T-helper 9 cell (primary cell): ENCODE results near the gene EPDR1.
"Not testable (repeated sequence)": the region's sequence is repeated elsewhere in the genome, so short reads cannot be mapped to it uniquely, and the experiment has no call there.

Source experiments
- DNase-seq: peaks from one replicate; pipeline ENCODE4 v3.0.0-alpha.2; 2020

EPDR1 gene

DNA sequence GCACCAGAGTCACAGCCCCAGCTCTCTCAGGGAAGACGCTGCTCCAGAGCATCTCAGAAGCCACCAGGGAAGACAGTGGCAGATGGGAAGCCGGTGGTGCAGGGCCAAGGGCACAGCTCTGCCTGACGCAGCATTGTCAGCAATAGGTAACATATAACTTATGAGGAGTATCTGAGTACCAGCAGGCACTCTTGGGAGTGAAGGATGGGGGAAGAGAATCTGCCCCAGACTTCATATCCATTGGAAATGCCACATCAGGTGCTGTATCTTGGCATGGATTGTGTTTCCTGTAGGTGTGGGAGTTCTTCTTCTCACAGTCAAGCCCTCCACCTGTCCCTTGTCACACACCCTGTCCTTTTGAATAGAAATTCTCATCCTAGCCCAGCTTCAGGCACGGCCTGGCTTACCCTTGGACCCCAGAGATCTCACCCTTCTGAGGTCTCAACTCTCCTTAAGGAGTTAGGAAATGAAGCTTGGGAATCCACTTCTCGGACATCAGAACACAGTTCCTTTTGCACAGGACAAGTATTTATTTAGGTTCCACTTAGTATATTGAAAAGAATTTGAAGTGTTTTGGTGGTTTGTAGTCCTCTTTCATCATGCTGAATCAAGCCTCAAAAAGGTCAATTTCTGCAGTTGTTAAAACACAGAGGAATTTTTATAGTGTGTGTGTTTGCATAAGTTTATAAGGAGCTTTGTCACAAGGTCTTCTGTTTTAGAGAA lies 9.9 kb downstream of the EPDR1 start:
- no peak for DNase-seq

GRCh38 chr7:37932543-37932942 lies 12.1 kb downstream of the EPDR1 start:
- no peak for DNase-seq

DNA sequence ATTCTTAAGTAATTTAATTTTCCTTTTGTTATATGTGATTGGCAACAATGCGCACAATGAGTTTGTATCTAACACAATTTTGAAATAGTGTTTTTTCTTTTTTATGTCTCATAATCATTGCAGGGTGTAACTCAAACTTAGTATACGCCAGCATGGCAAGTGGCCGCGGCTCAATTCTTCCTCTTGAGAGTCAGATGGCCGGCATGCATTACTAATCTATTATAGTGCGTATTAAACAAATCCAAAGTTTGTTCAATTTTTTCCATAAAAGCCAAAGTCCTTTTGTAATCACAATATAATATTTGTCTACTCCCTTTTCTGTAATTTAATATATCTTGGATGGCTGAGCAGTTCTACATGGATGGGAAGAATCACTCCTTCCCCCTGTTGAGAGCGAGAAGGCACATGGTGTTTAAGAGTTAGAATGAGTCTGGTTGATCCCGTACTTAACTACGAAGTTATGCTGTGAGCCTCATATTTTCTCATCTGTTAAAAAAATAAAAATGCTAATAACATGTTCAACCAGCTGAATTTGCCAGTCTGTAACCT lies 12.7 kb downstream of the EPDR1 start:
- no peak for DNase-seq

DNA sequence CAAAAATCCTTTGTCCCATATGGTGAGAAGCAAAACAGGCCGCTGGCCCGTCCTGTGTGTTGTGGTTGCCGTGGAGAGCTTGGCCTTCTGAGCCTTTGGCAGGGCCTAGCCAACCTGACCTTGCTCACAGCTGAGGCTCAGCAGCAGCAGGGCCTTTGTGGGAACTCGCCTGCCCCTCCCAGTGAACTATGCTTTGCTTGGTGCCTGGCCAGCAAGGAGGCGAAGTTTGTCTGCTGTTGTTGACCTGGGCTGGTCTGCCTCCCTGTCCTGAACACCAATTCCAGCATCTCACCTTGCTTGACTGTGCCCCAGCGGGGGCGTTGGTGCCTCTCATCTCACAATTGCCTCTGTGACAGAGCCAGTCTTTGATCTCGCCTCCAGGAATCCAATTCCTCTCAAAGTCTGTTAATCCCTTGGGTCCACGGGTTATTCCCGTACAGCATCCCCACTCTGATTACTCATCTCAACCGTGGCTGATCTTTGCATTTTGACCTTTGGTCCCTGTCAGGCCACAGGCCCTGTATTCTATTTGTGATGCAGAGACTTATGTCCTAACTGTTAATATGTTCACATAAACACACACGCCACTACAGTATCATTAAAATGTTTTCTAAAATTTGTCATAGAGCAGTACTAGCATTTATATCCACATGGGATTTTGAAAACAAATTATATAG lies 22.6 kb downstream of the EPDR1 start:
- no peak for DNase-seq

DNA sequence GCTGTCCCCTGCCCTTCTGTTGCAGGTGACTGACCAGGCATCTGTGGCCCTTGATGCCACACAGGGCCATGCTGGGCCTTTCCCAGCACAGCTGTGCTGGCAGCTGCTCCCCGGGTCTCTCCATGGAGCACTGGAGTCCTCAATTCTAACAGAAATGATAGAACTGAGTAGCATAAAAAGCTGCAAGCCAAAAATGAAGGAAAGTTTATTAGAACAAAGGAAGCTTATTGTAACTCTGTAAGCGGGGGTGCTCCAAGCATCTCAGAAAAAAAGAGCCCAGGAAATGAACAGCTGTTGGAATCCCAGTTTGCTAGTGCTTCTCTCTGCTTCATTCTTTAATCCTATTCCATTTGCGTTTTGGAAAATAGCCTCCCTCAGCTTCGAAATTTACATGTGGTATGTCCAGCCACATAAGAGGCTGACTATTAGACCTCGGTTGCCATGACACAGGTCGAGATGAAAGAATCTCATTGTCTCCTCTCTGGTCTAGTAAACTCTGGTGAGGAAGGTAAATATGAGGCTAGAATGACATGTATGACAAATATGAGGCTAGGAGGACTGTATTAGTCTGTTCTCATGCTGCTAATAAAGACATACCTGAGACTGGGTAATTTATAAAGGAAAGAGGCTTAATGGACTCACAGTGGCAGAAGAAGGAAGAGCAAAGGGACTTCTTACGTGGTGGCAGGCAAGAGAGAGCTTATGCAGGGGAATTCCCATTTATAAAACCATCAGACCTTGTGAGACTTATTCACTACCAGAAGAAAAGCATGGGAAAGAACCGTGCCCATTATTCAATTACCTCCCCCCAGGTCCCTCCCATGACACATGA lies 23.7 kb downstream of the EPDR1 start:
- no peak for DNase-seq

- no peak for DNase-seq
These were observed 24.3 kb downstream of the EPDR1 start for GRCh38 chr7:37944737-37945054.

GRCh38 chr7:37945336-37945735 lies 24.9 kb downstream of the EPDR1 start:
- DNase-seq: no peak

DNA sequence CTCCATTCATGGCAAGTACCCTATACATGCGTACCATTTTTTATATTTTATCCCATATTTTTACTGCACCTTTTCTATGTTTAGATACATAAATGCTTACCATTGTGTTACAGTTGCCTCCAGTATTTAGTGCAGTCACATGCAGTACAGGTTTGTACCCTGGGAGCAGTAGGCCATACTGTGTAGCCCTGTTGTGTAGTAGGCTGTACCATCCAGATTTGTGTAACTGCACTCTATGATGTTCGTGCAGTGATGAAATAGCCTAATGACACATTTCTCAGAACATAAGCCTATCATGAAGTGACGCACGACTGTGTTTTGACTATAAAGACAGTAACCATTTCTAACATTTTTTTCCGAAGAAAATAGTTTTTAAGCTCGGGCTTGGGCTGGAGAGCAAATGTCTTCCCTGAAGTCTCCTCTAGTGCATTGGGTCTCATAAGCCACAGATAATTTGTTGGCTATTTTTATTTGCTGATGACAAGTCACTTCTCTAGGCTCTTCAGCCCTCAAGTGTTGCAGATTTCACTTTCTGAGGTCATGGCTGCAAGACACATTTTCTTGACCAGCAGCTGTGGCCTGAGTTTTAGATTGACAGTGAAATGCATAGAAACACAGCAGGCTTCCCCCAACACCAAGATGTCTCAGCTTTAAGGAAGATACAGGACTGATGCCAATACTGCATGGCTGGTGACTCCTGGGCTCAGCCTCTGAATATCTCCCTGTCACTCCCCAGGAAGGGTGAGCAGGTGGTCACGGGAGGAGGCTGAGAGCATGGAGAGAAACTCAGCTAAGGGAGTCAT lies 26.9 kb downstream of the EPDR1 start:
- DNase-seq: no peak

- DNase-seq: no peak
These were observed 27.4 kb downstream of the EPDR1 start for GRCh38 chr7:37947941-37948210.

DNA sequence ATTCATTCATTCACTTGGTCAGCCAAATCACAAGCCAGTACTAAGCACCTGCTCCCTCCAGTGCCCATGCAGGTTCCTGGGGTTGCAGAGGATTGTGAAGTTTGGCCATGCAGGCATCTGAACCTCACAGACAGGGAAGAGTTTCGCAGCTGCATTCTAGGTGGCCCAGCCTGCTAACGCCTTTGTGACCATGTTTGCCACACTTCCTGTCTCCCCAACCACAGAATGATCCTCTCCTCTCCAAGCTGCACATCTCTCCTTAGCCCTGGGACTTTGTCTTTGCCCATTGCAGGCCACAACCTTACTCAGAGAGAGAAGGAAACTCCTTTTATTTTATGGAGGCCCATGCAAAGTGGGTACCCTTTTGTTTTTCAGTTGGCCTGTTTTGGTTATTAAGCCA lies 31.8 kb downstream of the EPDR1 start:
- DNase-seq: no peak

- DNase-seq: not testable (repeated sequence)
These were observed 33.8 kb downstream of the EPDR1 start for GRCh38 chr7:37954217-37954616.

DNA sequence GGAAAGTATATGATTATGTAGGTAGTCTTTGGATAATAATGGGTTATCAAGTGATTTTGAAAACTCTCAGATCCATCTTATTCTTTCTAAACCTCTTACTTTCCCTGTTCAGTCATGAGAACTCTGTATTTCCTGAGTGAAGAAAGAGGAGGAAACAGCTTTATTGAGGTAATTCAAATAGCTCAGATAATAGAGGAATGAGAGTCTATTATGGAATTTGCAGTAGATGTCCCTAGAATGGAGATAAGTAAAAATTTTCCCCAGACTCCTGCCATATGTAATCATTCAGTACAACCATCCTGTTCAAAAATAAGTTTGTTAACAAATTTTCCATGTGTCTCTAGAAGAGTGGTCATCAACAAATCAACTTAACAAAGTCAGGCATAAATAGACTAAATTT lies 36.4 kb downstream of the EPDR1 start:
- DNase-seq: no peak

DNA sequence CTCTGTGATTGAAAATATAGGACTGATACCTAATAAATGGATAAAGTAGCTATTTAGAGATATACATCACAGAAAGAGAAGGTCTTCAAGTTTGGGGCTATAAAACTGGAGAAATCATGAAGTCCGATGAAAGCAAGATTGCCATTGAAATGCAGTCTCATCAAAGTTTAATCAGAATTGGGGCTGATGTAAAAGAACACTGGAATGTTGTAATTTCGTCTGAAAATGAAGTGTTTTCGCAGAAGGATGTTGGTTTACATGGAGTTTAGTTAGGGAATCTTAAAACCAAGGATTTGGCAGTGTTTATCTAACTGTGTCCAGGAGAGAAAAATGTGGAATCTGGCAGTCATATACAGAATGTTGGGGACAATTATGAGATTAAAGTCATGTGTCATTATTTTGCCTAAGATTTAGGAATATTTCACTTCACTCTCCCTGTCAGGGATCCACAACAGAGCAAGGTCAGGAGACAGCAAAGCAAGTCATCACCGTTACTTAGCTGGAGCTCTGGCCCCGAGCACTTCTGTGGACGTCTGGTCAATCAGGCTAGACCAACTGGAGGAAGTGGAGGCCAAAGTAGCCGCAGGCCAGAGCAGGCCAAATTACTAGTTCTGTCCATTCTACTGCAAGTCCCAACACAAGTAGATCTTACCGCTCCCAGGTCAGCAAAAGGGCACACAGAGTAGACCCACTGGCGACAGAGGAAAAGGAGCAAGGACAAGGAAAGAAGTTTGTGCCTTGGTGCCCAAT lies 37.0 kb downstream of the EPDR1 start:
- no peak for DNase-seq

DNA sequence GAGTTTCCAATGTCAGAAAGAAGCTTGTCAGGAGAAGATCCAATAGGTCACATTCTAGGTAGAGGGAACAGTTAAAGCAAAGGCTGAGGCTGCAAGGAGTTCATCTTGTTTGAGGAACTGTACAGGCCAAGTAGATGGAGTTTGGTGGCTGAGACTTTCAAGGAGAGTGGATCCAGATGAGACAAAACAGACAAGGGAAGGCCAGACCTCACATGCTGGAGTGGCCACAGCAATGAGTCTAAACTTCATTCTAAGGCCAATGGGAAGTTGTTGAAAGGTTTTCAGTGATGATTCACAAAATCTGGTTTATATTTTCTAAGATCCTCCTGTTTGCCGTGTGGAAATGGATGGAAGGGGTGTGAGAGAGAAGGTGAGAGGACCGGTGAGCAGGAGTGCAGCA lies 40.0 kb downstream of the EPDR1 start:
- no peak for DNase-seq

DNA sequence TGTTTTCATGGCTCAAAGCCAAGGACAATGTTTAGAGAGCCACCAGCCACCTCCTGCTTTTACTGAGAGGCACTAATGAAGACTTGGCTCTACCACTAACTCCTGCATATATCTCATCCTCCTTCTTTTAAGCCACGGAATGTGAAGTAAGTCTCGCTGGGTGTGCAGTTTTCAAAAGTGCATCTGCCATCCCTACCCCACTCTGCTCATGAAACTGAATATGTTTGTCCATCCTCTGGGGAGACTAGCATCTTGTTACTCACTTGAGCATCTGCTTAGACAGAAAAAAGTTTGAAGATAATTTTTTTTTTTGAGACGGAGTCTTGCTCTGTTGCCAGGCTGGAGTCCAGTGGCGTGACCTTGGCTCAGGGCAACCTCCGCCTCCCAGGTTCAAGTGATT lies 40.8 kb downstream of the EPDR1 start:
- DNase-seq: no peak

- DNase-seq: no peak
These were observed 43.8 kb downstream of the EPDR1 start for GRCh38 chr7:37964196-37964595.

- no peak for DNase-seq
These were observed 49.8 kb downstream of the EPDR1 start for GRCh38 chr7:37970211-37970610.

- no peak for DNase-seq
These were observed 51.1 kb downstream of the EPDR1 start for GRCh38 chr7:37971491-37971890.

- no peak for DNase-seq
These were observed 53.5 kb downstream of the EPDR1 start for GRCh38 chr7:37973915-37974314.

- DNase-seq: no peak
These were observed 54.3 kb downstream of the EPDR1 start for GRCh38 chr7:37974711-37975110.

DNA sequence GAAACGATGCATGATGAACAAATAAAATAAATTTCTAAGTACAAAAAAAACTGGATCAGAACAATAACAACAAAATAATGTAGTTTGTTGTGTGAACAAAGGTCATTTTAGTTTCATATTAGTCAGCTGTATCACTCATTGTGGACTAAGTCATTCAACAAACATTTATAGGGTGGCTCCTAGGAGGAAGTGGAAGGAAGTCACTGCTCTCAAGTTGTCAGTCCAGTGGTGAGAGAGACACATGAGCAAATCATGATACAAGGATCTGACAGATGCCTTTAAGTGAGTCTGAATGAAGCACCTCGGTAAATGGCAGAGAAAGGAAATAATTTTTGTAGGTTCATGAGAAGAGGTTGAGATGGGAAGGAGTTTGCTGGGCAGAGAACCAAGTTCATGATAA lies 56.8 kb downstream of the EPDR1 start:
- no peak for DNase-seq

- DNase-seq: no peak
These were observed 61.2 kb downstream of the EPDR1 start for GRCh38 chr7:37981664-37982063.
